HG03378 (cell line): ENCODE measurements around the gene LRRC47.
A peak's percentile ranks its signal among the peaks of the same experiment; 100 is the strongest.
"Not testable (repeated sequence)": the region's sequence is repeated elsewhere in the genome, so short reads cannot be mapped to it uniquely, and the experiment has no call there.

ENCODE experiments used
- ATAC-seq: cut with Tn5 transposase; IDR thresholded peaks from one replicate; pipeline ENCODE4 v1.9.1; 2021; ENCODE audit warnings: mild to moderate bottlenecking, moderate library complexity; ENCODE audit not compliant: unreplicated experiment

The LRRC47 gene

DNA sequence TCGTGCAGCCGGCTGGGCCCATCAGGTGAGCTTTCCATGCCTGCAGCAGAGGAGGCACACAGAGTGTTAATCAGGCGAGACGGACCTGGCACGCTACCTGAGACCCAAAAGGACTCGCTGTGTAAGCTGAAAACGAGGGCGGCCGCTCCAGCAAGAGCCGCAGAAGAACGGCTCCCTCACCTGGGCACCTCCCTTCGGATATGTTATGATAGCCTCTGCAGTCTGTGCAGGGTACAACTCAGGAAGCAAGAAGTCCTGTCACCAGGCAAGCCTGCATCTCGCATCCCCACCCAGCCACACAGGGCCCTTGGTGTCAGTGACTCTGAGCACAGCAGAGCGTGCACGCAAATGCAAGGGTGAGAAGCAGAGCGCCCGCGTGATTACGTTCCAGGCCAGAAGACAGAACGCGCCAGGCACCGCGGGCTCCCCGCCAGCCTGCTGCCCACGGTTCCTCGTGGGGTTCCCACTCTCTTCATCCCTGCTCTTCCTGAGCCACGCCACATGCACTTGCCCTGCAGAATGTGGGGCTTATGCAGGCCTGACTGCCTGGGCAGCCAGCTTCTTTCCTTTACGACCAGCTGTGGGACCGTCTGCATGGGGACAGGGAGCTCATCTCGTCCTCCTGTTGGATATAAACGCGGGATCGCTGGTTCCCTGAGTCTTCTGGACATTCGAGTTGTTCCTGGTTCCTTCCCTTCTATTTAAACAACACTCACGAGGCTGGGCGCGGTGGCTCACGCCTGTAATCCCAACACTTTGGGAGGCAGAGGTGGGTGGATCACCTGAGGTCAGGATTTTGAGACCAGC is 20.2 kb upstream of the LRRC47 start:
- no peak for ATAC-seq

GRCh38 chr1:3814771-3815561 is 18.7 kb upstream of the LRRC47 start:
- ATAC-seq, result no peak

GRCh38 chr1:3814065-3814464 is 17.8 kb upstream of the LRRC47 start:
- no peak for ATAC-seq

DNA sequence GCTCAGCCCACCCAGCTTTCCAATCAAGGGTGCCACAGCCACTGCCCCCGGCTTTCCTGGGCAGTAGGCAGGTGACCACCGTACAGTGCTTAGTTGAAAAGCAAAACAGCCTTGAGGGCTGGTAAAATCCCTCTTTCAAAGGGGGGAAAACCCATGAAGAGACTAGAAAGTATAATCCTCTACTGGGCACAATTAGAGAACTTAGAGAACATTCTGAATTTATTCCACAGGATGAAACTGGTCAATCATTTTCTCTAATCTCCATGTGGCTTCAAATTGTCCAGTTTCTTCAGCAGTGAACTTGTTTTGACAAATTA is 15.3 kb upstream of the LRRC47 start:
- ATAC-seq, result no peak

- ATAC-seq, result not testable (repeated sequence)
Measured at GRCh38 chr1:3810149-3810761, 14.0 kb upstream of the LRRC47 start.

- no peak for ATAC-seq
Measured at GRCh38 chr1:3809680-3810079, 13.4 kb upstream of the LRRC47 start.

DNA sequence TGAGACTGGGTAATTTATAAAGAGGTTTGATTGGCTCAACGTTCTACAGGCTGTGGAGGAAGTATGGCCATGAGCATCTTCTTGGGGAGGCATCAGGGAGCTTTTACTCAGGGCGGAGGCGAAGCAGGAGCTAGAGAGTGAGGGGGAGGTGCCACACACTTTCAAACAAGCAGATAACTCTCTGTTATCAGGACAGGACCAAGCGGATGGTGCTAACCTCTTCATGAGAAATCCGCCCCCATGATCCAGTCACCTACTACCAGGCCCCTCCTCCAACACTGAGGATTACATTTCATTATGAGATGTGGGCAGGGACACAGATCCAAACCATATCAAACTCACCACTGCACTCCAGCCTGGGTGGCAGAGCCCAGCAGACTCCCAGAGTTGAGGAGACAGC is 11.5 kb upstream of the LRRC47 start:
- no peak for ATAC-seq

GRCh38 chr1:3805038-3805437 is 8.7 kb upstream of the LRRC47 start:
- ATAC-seq, result no peak

DNA sequence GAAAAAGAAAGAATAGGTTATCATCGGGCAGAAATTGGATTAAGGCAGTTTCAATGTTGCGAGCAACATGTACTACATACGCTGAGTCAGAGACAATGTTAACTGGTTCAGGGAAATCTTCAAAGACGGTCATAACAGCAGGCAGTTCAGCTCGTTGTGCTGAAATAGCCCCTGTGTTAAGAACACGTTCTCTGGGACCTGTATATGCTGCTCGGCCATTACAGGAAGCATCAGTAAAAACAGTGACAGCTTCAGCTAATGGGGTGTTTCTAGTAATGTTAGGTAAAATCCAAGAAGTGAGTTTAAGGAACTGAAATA is 8.3 kb upstream of the LRRC47 start:
- not testable (repeated sequence) for ATAC-seq

GRCh38 chr1:3803905-3804626 is 7.8 kb upstream of the LRRC47 start:
- ATAC-seq, result no peak

DNA sequence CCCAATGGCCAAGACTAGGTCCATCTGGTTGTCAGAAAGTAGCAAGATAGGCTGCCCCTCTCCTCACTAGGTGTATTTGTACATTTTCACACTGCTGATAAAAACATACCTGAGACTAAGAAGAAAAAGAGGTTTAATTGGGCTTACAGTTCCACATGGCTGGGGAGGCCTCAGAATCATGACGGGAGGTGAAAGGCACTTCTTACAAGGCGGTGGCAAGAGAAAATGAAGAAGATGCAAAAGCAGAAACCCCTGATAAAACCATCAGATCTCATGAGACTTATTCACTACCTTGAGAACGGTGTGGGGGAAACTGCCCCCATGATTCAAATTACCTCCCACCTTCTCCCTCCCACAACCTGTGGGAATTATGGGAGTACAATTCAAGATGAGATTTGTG is 4.5 kb upstream of the LRRC47 start:
- not testable (repeated sequence) for ATAC-seq

DNA sequence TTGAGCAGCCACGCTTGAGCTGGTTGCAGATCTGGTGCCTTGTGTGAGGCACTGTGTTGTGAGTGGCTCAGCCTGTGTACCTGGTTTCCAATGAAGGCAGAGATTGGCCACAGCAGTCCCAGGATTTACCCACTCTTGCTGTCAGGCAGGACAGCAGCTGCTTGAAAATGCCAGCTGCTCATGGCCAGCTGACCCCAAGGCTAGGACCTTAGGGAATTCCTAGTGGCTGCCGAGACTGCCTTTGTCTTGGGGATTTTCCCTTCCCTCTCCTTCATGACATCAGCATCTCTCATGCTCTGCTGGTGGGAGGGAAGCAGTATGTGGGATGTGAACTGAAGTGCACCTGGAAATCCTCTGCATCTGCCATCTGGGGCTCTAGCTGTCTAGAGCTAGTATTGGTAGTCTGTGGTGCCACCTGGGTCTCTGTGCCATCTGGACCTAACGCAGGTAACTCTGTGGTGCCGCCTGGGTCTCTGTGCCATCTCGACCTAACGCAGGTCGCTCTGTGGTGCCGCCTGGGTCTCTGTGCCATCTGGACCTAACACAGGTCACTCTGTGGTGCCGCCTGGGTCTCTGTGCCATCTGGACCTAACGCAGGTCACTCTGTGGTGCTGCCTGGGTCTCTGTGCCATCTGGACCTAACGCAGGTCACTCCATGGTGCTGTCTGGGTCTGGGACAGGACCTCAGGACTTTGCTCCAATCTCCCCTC is 3.8 kb upstream of the LRRC47 start:
- ATAC-seq, result no peak

DNA sequence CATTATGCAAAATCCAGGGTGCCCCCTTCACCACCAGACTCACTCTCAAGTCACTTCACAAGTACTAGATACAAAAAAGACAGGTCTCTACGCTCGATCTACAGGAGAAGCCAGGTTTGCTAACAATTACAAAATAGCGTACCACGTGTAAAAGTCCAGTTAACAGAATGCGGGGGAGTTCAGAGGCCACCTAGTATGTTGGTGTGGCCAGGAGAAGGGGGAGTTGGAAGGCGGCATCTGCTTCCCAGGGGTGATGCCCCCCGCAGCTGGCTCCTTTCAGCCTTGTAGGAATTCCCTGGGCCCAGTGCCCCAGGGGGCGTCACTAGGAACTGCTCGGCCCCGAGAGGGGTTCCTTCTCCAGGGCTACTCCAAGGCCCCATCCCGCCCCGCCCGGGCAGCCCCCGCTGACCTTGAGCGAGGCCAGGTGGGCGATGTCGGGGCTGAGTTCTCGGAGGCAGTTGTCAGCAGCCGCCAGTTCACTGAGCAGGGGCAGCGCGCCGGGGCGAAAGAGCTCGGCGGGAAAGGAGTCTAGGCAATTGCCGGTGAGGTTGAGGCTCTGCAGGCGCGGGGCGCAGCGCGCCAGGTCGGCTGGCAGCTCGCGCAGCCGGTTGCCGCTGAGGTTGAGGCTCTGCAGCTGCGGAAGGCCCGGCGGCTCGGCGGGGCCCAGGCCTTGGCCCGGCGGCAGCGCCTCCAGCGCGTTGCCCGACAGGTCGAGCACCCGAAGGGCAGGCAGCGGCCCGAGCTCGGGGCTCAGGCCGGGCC is 664 bp downstream of the LRRC47 start:
- ATAC-seq, result peak; percentile 16

- no peak for ATAC-seq
Measured at GRCh38 chr1:3790952-3791351, 5.3 kb downstream of the LRRC47 start.

GRCh38 chr1:3790500-3790923 is 5.8 kb downstream of the LRRC47 start:
- no peak for ATAC-seq

DNA sequence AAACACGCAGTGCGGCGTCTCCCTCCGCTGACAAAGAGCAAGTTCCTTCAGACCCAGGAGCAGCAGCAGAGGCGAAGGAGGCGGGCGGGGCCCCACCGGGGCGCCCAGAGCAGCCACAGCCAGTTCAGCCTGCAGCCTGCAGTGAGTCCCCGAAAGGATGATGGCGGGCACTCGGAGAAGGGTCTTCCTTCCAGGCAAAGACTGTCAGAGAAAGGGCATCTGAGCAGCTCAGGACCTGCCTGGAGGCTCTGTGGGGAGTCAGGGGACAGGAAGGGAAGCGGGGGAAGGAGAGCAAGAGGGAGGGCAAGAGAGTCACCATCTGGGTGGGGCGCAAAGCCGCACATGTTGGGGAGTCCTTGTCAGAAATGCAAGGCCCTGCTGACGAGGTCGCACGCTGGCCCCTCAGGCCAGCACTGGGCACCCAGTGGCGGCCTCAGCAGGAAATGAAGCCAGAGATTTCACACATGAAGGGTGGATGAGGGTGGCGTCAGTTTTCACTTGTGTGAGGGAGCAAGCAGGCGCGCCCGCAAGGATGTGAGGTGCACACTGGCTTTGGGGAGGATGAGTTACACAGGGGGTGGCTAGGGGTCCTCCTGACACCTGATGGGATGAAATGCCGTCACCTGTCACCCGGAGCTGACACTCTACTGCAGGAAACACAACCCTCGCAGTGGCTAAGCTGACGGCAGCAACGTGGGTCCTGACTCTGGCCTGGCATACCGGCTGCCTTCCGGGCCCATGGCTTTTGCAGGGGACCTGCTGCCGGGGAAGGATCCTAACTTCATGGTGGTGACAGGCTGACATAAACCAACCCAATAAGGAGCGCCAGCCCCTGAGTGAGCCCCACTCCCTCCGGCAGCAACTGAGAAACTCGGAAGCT is 6.6 kb downstream of the LRRC47 start:
- ATAC-seq, result no peak

DNA sequence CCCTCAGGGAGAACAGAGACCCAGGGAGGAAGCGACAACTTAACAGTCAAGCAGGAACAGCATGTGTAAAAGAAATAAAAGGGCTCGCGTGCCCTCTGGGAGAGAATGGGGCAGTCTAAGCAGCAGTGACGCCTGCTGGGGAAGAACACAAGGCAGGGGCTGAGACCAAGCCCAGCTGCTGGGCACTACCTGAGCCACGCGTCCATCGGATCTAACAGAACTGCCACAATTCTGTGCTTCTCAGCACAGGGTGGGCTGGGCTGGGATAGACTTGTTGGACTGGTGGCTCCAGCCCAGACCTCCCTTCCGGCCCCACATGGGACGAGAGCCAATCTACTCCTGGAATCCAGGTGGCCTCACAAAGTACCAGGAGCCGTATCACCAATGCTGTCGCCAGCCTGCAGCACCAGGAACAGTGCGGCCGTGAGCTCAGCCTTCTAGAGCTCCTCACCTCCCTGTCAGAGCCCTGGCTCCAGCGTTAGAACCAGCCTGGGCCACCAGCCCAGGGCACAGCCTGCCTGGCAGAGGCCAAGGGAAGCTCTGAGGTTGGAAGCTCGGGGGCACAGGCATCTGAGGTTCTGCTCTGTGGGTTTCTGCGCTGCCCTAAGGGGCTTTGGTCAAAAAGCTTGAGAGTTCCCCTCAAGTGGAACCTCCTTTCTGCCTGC is 7.4 kb downstream of the LRRC47 start:
- ATAC-seq, result no peak

GRCh38 chr1:3787745-3788605 is 8.3 kb downstream of the LRRC47 start:
- no peak for ATAC-seq
